ENCODE results near the gene EVX2. TPM values are rescaled to one million over a fixed set of nuclear protein-coding genes. Genes with fewer than 3 reads are reported as not detected.

Gene EVX2
- polyA plus RNA-seq, 1 donor from 2014 or later, result not detected

- Histone ChIP-seq H4K20me1 (ENCODE audit: insufficient read depth) (no peaks in the 10 kb centered on the region), H3K9ac (ENCODE audit: low read length) (no peak overlapping the region), H3K4me2 (ENCODE audit: low read length) (no peak overlapping the region)
Observed at GRCh38 chr2:176102309-176102866, 18.6 kb upstream of the EVX2 start.

GRCh38 chr2:176101842-176102241 lies 18.1 kb upstream of the EVX2 start:
- no peak overlapping the region for H3K9ac ChIP-seq (ENCODE audit: low read length)
- H3F3A ChIP-seq (ENCODE audit: insufficient read depth, low read length, poor library complexity, severe bottlenecking), result no peaks in the 10 kb centered on the region
- H3K27me3 ChIP-seq (ENCODE audit: insufficient read depth, low read depth, low read length), result peaks cover 100% of the 10 kb centered on the region
- H3K9me3 ChIP-seq (ENCODE audit: low read length), result peaks cover 7% of the 10 kb centered on the region
- H3K36me3 ChIP-seq (ENCODE audit: insufficient read depth, low read length), result no peaks in the 10 kb centered on the region
- no peaks in the 10 kb centered on the region for H3K9me2 ChIP-seq (ENCODE audit: insufficient read depth, low read length)
- no peak overlapping the region for H3K4me2 ChIP-seq (ENCODE audit: low read length)
- no peaks in the 10 kb centered on the region for H3K79me2 ChIP-seq (replicated peaks; ENCODE audit: insufficient read depth, low read length)
- no peak overlapping the region for H2AFZ ChIP-seq (ENCODE audit: low read depth, low read length)
- H3K4me3 ChIP-seq (ENCODE audit: low read length), result no peak overlapping the region
- no peaks in the 10 kb centered on the region for H4K20me1 ChIP-seq (ENCODE audit: insufficient read depth)
- TF ChIP-seq MXI1 (conservative IDR thresholded peaks at IDR 0.05; ENCODE audit: poor library complexity, severe bottlenecking) (no peak), RAD21 (conservative IDR thresholded peaks at IDR 0.05) (no peak), POLR2AphosphoS5 (IDR thresholded peaks at IDR 0.05) (no peak), TAF1 (IDR thresholded peaks at IDR 0.05; ENCODE audit: low read depth) (no peak), SMC3 (conservative IDR thresholded peaks at IDR 0.05; ENCODE audit: poor library complexity) (no peak), EP300 (conservative IDR thresholded peaks at IDR 0.05; ENCODE audit: poor library complexity, severe bottlenecking) (no peak), EZH2 (IDR thresholded peaks at IDR 0.05; ENCODE audit: borderline replicate concordance, insufficient read depth, low read length, poor library complexity, severe bottlenecking) (no peak)
- TF ChIP-seq, protein P1, sequence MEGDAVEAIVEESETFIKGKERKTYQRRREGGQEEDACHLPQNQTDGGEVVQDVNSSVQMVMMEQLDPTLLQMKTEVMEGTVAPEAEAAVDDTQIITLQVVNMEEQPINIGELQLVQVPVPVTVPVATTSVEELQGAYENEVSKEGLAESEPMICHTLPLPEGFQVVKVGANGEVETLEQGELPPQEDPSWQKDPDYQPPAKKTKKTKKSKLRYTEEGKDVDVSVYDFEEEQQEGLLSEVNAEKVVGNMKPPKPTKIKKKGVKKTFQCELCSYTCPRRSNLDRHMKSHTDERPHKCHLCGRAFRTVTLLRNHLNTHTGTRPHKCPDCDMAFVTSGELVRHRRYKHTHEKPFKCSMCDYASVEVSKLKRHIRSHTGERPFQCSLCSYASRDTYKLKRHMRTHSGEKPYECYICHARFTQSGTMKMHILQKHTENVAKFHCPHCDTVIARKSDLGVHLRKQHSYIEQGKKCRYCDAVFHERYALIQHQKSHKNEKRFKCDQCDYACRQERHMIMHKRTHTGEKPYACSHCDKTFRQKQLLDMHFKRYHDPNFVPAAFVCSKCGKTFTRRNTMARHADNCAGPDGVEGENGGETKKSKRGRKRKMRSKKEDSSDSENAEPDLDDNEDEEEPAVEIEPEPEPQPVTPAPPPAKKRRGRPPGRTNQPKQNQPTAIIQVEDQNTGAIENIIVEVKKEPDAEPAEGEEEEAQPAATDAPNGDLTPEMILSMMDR (IDR thresholded peaks at IDR 0.05; ENCODE audit: poor library complexity, severe bottlenecking), result no peak
- TF ChIP-seq, protein P2, sequence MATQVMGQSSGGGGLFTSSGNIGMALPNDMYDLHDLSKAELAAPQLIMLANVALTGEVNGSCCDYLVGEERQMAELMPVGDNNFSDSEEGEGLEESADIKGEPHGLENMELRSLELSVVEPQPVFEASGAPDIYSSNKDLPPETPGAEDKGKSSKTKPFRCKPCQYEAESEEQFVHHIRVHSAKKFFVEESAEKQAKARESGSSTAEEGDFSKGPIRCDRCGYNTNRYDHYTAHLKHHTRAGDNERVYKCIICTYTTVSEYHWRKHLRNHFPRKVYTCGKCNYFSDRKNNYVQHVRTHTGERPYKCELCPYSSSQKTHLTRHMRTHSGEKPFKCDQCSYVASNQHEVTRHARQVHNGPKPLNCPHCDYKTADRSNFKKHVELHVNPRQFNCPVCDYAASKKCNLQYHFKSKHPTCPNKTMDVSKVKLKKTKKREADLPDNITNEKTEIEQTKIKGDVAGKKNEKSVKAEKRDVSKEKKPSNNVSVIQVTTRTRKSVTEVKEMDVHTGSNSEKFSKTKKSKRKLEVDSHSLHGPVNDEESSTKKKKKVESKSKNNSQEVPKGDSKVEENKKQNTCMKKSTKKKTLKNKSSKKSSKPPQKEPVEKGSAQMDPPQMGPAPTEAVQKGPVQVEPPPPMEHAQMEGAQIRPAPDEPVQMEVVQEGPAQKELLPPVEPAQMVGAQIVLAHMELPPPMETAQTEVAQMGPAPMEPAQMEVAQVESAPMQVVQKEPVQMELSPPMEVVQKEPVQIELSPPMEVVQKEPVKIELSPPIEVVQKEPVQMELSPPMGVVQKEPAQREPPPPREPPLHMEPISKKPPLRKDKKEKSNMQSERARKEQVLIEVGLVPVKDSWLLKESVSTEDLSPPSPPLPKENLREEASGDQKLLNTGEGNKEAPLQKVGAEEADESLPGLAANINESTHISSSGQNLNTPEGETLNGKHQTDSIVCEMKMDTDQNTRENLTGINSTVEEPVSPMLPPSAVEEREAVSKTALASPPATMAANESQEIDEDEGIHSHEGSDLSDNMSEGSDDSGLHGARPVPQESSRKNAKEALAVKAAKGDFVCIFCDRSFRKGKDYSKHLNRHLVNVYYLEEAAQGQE (IDR thresholded peaks at IDR 0.05; ENCODE audit: borderline replicate concordance), result no peak
- no peak overlapping the region for H3K27ac ChIP-seq (ENCODE audit: low read length)

More at GRCh38 chr2:176102309-176102866, 18.6 kb upstream of the EVX2 start:
- no peaks in the 10 kb centered on the region for H3F3A ChIP-seq (ENCODE audit: insufficient read depth, low read length, poor library complexity, severe bottlenecking)
- H2AFZ ChIP-seq (ENCODE audit: low read depth, low read length), result no peak overlapping the region
- H3K79me2 ChIP-seq (replicated peaks; ENCODE audit: insufficient read depth, low read length), result no peaks in the 10 kb centered on the region
- H3K27ac ChIP-seq (ENCODE audit: low read length), result no peak overlapping the region
- H3K4me3 ChIP-seq (ENCODE audit: low read length), result no peak overlapping the region
- no peak for TF ChIP-seq RAD21 (conservative IDR thresholded peaks at IDR 0.05)
- no peak for TF ChIP-seq EP300 (conservative IDR thresholded peaks at IDR 0.05; ENCODE audit: poor library complexity, severe bottlenecking)
- TF ChIP-seq TAF1 (IDR thresholded peaks at IDR 0.05; ENCODE audit: low read depth), result no peak
- TF ChIP-seq MXI1 (conservative IDR thresholded peaks at IDR 0.05; ENCODE audit: poor library complexity, severe bottlenecking), result no peak
- TF ChIP-seq, protein P2 (IDR thresholded peaks at IDR 0.05; ENCODE audit: borderline replicate concordance), result no peak
- TF ChIP-seq, protein P1 (IDR thresholded peaks at IDR 0.05; ENCODE audit: poor library complexity, severe bottlenecking), result no peak
- TF ChIP-seq POLR2AphosphoS5 (IDR thresholded peaks at IDR 0.05), result no peak
- TF ChIP-seq EZH2 (IDR thresholded peaks at IDR 0.05; ENCODE audit: borderline replicate concordance, insufficient read depth, low read length, poor library complexity, severe bottlenecking), result no peak
- no peak for TF ChIP-seq SMC3 (conservative IDR thresholded peaks at IDR 0.05; ENCODE audit: poor library complexity)
- H3K36me3 ChIP-seq (ENCODE audit: insufficient read depth, low read length), result no peaks in the 10 kb centered on the region
- peaks cover 100% of the 10 kb centered on the region for H3K27me3 ChIP-seq (ENCODE audit: insufficient read depth, low read depth, low read length)
- H3K9me3 ChIP-seq (ENCODE audit: low read length), result peaks cover 7% of the 10 kb centered on the region
- no peaks in the 10 kb centered on the region for H3K9me2 ChIP-seq (ENCODE audit: insufficient read depth, low read length)
